ENCODE measurements around the gene POC1A. TPM values are rescaled to one million over a fixed set of nuclear protein-coding genes. Genes with fewer than 3 reads are reported as not detected.
A peak's percentile ranks its signal among the peaks of the same experiment; 100 is the strongest.

The POC1A gene
- total and polyA plus RNA-seq, 2 of the 4 experiments (the other 2 are of a cell fraction) = 10.6 to 11.5 TPM

DNA sequence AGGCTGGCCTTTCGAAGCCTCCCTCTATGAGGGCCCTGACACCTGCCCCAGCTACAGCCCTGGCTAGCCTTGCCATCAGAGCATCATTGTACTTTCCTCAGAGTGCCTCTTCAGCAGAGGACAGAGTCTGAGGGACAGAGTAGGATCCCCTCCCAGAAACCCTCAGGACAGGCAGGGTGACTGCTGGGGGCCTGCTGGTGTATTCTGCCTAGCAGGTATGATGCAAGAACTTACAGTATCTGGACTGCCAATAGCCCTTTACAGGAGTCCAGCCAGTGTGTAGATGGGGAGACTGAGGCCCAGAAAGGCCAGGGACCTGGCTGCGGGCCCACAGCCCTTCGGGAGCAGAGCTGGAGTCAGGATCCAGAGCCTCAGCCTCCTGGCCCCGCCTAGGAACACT is 116.9 kb downstream of the POC1A start:
- Histone ChIP-seq H2BK15ac (ENCODE audit: low read depth, low read length) (no peak overlapping the region), H3K23ac (ENCODE audit: low read depth, low read length) (no peak overlapping the region), H3K36me3 (ENCODE audit: control insufficient read depth, insufficient read depth, low read length) (no peaks in the 10 kb centered on the region), H3K9me1 (ENCODE audit: insufficient read depth, low read length) (no peaks in the 10 kb centered on the region), H4K20me1 (ENCODE audit: insufficient read depth, low read length) (no peaks in the 10 kb centered on the region), H2BK5ac (ENCODE audit: low read depth, low read length, poor library complexity, severe bottlenecking) (no peak overlapping the region), H3K14ac (replicated peaks; ENCODE audit: low read depth, low read length) (no peak overlapping the region), H3K79me1 (ENCODE audit: low read depth in 1 of 2, low read length in 2 of 2) (no peaks in the 10 kb centered on the region), H3K4me2 (ENCODE audit: low read depth, low read length) (no peak overlapping the region), H2BK20ac (ENCODE audit: low read depth, low read length) (no peak overlapping the region), H3K27ac (ENCODE audit: insufficient read depth, low read length) (no peak overlapping the region), H3K27me3 (ENCODE audit: control insufficient read depth, insufficient read depth, low read length) (no peaks in the 10 kb centered on the region; the same call in 1 of the 2 replicates), H2AK5ac (ENCODE audit: low read depth, low read length) (0 out of 2 replicates have a peak overlapping the region, but pooled peaks have one; percentile 31), H4K5ac (ENCODE audit: low read depth, low read length) (no peak overlapping the region), H2BK120ac (ENCODE audit: low read depth, low read length) (no peak overlapping the region), H3K4me1 (ENCODE audit: control insufficient read depth, insufficient read depth, low read length) (no peaks in the 10 kb centered on the region), H3K9me3 (ENCODE audit: control insufficient read depth, insufficient read depth, low read length) (no peaks in the 10 kb centered on the region), H3K18ac (ENCODE audit: low read depth, low read length) (no peak overlapping the region), H2AK9ac (replicated peaks; ENCODE audit: low read depth, low read length, poor library complexity) (no peak overlapping the region), H4K91ac (ENCODE audit: insufficient read depth, low read depth, low read length) (no peak overlapping the region), H3K9ac (ENCODE audit: low read depth, low read length) (no peak overlapping the region), H3K4ac (ENCODE audit: low read depth, low read length) (no peak overlapping the region), H3K4me3 (ENCODE audit: insufficient read depth, low read depth, low read length) (no peak overlapping the region), H4K8ac (ENCODE audit: low read depth in 2 of 2, low read length in 2 of 2) (no peak overlapping the region), H3K56ac (ENCODE audit: extremely low read depth, insufficient read depth, low read length) (no peak overlapping the region), H2AFZ (replicated peaks; ENCODE audit: low read length, poor library complexity) (no peak overlapping the region)
- ChIA-PET CTCF (no interaction called here), POLR2A (ENCODE audit: unreplicated experiment) (no interaction called here)
- BruUV-seq (replicated peaks) = no TSS peak
- no CpG with 5 or more reads among the region's 4 CpGs for WGBS, 2 experiments (ENCODE audit: extremely low coverage in 2 of 2, insufficient read length in 1 of 2)
- intact Hi-C loops (cut with micrococcal nuclease) (no loop called here), in situ Hi-C loops (cut with MboI; ENCODE audit: low sequenced_read_pairs) (no loop called here), dilution Hi-C loops (cut with HindIII; ENCODE audit: low sequenced_read_pairs, unreplicated experiment) (no loop called here)
- DNase-seq (no peak), ATAC-seq (ENCODE audit: low read depth) (no peak)
- TF ChIP-seq RAD21 (IDR thresholded peaks at IDR 0.05; ENCODE audit: low read length) (no peak), CEBPB (IDR thresholded peaks at IDR 0.05; ENCODE audit: low read depth, low read length) (0 out of 2 replicates have a peak, but pooled peaks have one; percentile 28), BHLHE40 (IDR thresholded peaks at IDR 0.05; ENCODE audit: low read depth, low read length) (no peak)

Measured in IMR-90 (cell line).